ENCODE measurements around the gene ADGRV1. TPM values are rescaled to one million over a fixed set of nuclear protein-coding genes. Genes with fewer than 3 reads are reported as not detected.
"Not testable (repeated sequence)": the region's sequence is repeated elsewhere in the genome, so short reads cannot be mapped to it uniquely, and the experiment has no call there.

The ADGRV1 gene
- polyA plus RNA-seq, 1 of the 3 experiments (the other 2 are of a cell fraction), result 0.23 TPM

GRCh38 chr5:90759119-90759518 is 200.5 kb downstream of the ADGRV1 start:
- no peaks in the 10 kb centered on the region for H3F3A ChIP-seq (replicated peaks; ENCODE audit: insufficient read depth)
- H3K79me2 ChIP-seq (ENCODE audit: insufficient read depth), result no peaks in the 10 kb centered on the region
- no peaks in the 10 kb centered on the region for H3K36me3 ChIP-seq (replicated peaks in 1 of 2; ENCODE audit: control insufficient read depth in 1 of 2, insufficient read depth in 2 of 2, low read length in 1 of 2)
- H3K4me3 ChIP-seq (ENCODE audit: low read depth in 2 of 2, low read length in 1 of 2), result no peak overlapping the region
- no peaks in the 10 kb centered on the region for H3K9me3 ChIP-seq
- TF ChIP-seq MXI1 (IDR thresholded peaks at IDR 0.05; ENCODE audit: low read depth, low read length) (no peak), EZH2phosphoT487 (IDR thresholded peaks at IDR 0.05; ENCODE audit: borderline replicate concordance, low read depth) (no peak), MEF2A (IDR thresholded peaks at IDR 0.05; ENCODE audit: borderline replicate concordance, low read depth) (no peak), TAF1 (IDR thresholded peaks at IDR 0.05; ENCODE audit: borderline replicate concordance, low read depth, low read length) (no peak)
- H3K27ac ChIP-seq (ENCODE audit: low read depth in 2 of 2, low read length in 1 of 2), result no peak overlapping the region
- POLR2A ChIA-PET, result no interaction called here
- no peak overlapping the region for H3K9ac ChIP-seq
- no peaks in the 10 kb centered on the region for H4K20me1 ChIP-seq (ENCODE audit: insufficient read depth)
- DNase-seq, result no peak
- CTCF ChIA-PET, result no interaction called here
- H3K27me3 ChIP-seq (ENCODE audit: insufficient read depth), result no peaks in the 10 kb centered on the region
- no peaks in the 10 kb centered on the region for H3K4me1 ChIP-seq (ENCODE audit: control insufficient read depth in 1 of 2, insufficient read depth in 2 of 2, low read depth in 1 of 2, low read length in 1 of 2)
- 45% methylated on average over 2 of the region's 2 CpGs for WGBS (ENCODE audit: low lambda C conversion rate)
- no peaks in the 10 kb centered on the region; the same call in 1 of the 2 replicates for H3K9me2 ChIP-seq
- H2AFZ ChIP-seq (ENCODE audit: low read depth), result no peak overlapping the region
- no peak overlapping the region for H3K4me2 ChIP-seq

- H3K9me3 ChIP-seq, result no peaks in the 10 kb centered on the region
- no peaks in the 10 kb centered on the region for H3K9me2 ChIP-seq
- H3K79me2 ChIP-seq (ENCODE audit: insufficient read depth), result no peaks in the 10 kb centered on the region
- no peaks in the 10 kb centered on the region for H3K4me1 ChIP-seq (ENCODE audit: control insufficient read depth in 1 of 2, insufficient read depth in 2 of 2, low read depth in 1 of 2, low read length in 1 of 2)
- TF ChIP-seq RAD21 (IDR thresholded peaks at IDR 0.05; ENCODE audit: low read length) (no peak), FOXJ3 (CRISPR knock-in tag; IDR thresholded peaks at IDR 0.05) (no peak), RFX5 (IDR thresholded peaks at IDR 0.05; ENCODE audit: low read length) (no peak), MAX (IDR thresholded peaks at IDR 0.05; ENCODE audit: low read depth) (no peak), YY1 (IDR thresholded peaks at IDR 0.05; ENCODE audit: low read depth) (no peak), IRF3 (IDR thresholded peaks at IDR 0.05; ENCODE audit: low read depth, low read length) (no peak), FOXM1 (IDR thresholded peaks at IDR 0.05; ENCODE audit: low read depth) (no peak), TCF12 (IDR thresholded peaks at IDR 0.05) (no peak), USF2 (IDR thresholded peaks at IDR 0.05; ENCODE audit: borderline replicate concordance, low read depth, low read length) (no peak), ELF1 (IDR thresholded peaks at IDR 0.05) (no peak), PBX3 (IDR thresholded peaks at IDR 0.05) (no peak)
- H3K27ac ChIP-seq (ENCODE audit: low read depth in 2 of 2, low read length in 1 of 2), result no peak overlapping the region
- ChIA-PET CTCF (interaction anchor here (1.2 kb wide), 1 partner anchor 16 kb away, joined by 3 read pairs; no protein-coding TSS in a partner anchor), POLR2A (no interaction called here)
- WGBS (ENCODE audit: low lambda C conversion rate), result 75% methylated on average over 3 of the region's 3 CpGs
- H3K4me3 ChIP-seq (ENCODE audit: low read depth in 2 of 2, low read length in 1 of 2), result no peak overlapping the region
- no peak overlapping the region for H3K9ac ChIP-seq
- no peak overlapping the region for H3K4me2 ChIP-seq
- no peaks in the 10 kb centered on the region for H4K20me1 ChIP-seq (ENCODE audit: insufficient read depth)
- H3F3A ChIP-seq (replicated peaks; ENCODE audit: insufficient read depth), result no peaks in the 10 kb centered on the region
- no peaks in the 10 kb centered on the region for H3K36me3 ChIP-seq (replicated peaks in 1 of 2; ENCODE audit: control insufficient read depth in 1 of 2, insufficient read depth in 2 of 2, low read length in 1 of 2)
- H3K27me3 ChIP-seq (ENCODE audit: insufficient read depth), result no peaks in the 10 kb centered on the region
- no peak overlapping the region for H2AFZ ChIP-seq (ENCODE audit: low read depth)
- no peak for DNase-seq
Measured at GRCh38 chr5:90767710-90768109, 209.1 kb downstream of the ADGRV1 start.

- H3F3A ChIP-seq (replicated peaks; ENCODE audit: insufficient read depth); H3K27ac ChIP-seq (ENCODE audit: low read depth in 2 of 2, low read length in 1 of 2); H3K4me2 ChIP-seq; H3K4me1 ChIP-seq (ENCODE audit: control insufficient read depth in 1 of 2, insufficient read depth in 2 of 2, low read depth in 1 of 2, low read length in 1 of 2); H3K36me3 ChIP-seq (replicated peaks in 1 of 2; ENCODE audit: control insufficient read depth in 1 of 2, insufficient read depth in 2 of 2, low read length in 1 of 2); H3K9ac ChIP-seq; H3K79me2 ChIP-seq (ENCODE audit: insufficient read depth); POLR2A ChIA-PET; H3K9me2 ChIP-seq; H2AFZ ChIP-seq (ENCODE audit: low read depth); H3K9me3 ChIP-seq; DNase-seq; H4K20me1 ChIP-seq (ENCODE audit: insufficient read depth); CTCF ChIA-PET; H3K27me3 ChIP-seq (ENCODE audit: insufficient read depth); H3K4me3 ChIP-seq (ENCODE audit: low read depth in 2 of 2, low read length in 1 of 2): not testable (repeated sequence)
- WGBS (ENCODE audit: low lambda C conversion rate), result 54% methylated on average over 4 of the region's 4 CpGs
Measured at GRCh38 chr5:90770006-90770541, 211.5 kb downstream of the ADGRV1 start.

All from SK-N-SH (cell line).